ENCODE data around the gene RTN4IP1.

Gene RTN4IP1

DNA sequence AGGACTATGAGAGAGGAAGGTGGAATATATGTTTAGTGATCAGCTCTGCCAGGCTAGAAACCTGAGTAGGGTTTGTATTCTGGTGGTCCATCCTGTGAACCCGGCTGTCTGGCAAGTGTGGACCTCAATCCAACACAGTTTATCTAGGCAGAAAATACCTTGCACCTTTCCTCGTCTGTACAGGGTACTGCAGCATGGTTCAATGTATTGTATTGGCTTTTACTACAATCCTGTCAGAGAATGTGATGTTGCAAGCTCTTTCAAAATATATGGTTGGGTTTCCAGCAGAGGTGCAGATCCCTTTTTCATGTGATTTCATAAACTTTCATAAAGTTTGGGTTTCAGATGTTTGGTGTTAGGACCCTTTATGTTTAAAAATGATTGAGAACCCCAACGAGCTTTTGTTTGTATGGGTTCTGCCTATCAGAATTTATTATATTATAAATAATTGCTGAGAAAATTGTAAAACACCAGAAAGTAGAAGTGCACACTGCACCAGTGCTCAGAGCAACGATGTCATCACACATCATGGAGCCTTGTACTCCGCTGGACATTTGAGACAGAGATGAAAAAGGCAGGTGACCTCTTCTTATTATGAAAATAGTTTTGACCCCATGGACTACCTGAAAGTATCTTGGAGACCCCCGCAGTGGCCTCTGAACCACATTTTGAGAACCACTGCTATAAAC, 106.6 kb downstream of the RTN4IP1 start:
- no peak for DNase-seq (ENCODE audit: low read depth in 2 of 2)

Measured in stimulated activated CD8-positive, alpha-beta memory T cell treated with anti-CD3 and anti-CD28 coated beads, Interleukin-2, amount 100 ng/mL, for 48 hours (primary cell).